GM12878 (cell line): Measurements from ENCODE around the gene FNDC8. TPM values are rescaled to one million over a fixed set of nuclear protein-coding genes. Genes with fewer than 3 reads are reported as not detected.
A peak's percentile ranks its signal among the peaks of the same experiment; 100 is the strongest.

Experiments
- BMI1 ChIP-seq: fragments of 450-650 bp; IDR thresholded peaks from 2 replicates; pipeline ENCODE4 v1.6.1; 2016; ENCODE audit warnings: mild to moderate bottlenecking, moderate library complexity, borderline replicate concordance
- BRCA1 ChIP-seq: IDR thresholded peaks from 2 replicates; pipeline ENCODE4 v1.6.1; 2011; ENCODE audit warnings: low read depth, low read length, improper control_type of control experiment
- CBX5 ChIP-seq: sonication (generic); IDR thresholded peaks from 2 replicates; pipeline ENCODE4 v1.6.1; 2016; ENCODE audit warnings: low read depth, moderate library complexity, mild to moderate bottlenecking, inconsistent platforms
- NR2C2 ChIP-seq: IDR thresholded peaks from 2 replicates; pipeline ENCODE4 v1.6.1; 2011; ENCODE audit warnings: borderline replicate concordance, low read depth; ENCODE audit not compliant: control insufficient read depth, insufficient read length
- NRF1 ChIP-seq: conservative IDR thresholded peaks from 2 replicates; pipeline ENCODE4 v1.6.1; 2011; ENCODE audit warnings: mild to moderate bottlenecking, low read depth, low read length, improper control_type of control experiment
- PRDM15 ChIP-seq: fragments of 450-650 bp; formaldehyde crosslinking; IDR thresholded peaks from 2 replicates; pipeline ENCODE4 v1.4.0; 2020; ENCODE audit warnings: mild to moderate bottlenecking, moderate library complexity
- RBBP5 ChIP-seq: fragments of 200-600 bp; sonication (generic); conservative IDR thresholded peaks from 2 replicates; pipeline ENCODE4 v1.6.1; 2016
- TAF1 ChIP-seq: IDR thresholded peaks from 2 replicates; pipeline ENCODE4 v1.6.1; 2011; ENCODE audit warnings: mild to moderate bottlenecking, low read depth, low read length, borderline replicate concordance
- USF2 ChIP-seq: IDR thresholded peaks from 2 replicates; pipeline ENCODE4 v1.6.1; 2011; ENCODE audit warnings: low read depth, low read length, improper control_type of control experiment, borderline replicate concordance
- WRNIP1 ChIP-seq: IDR thresholded peaks from 2 replicates; pipeline ENCODE4 v1.6.1; 2011; ENCODE audit warnings: low read depth, low read length, improper control_type of control experiment, borderline replicate concordance
- YBX1 ChIP-seq: fragments of 450-650 bp; IDR thresholded peaks from 2 replicates; pipeline ENCODE4 v1.6.1; 2016; ENCODE audit warnings: antibody characterized with exemption
- ZBTB4 ChIP-seq: fragments of 450-650 bp; formaldehyde crosslinking; IDR thresholded peaks from 2 replicates; pipeline ENCODE4 v1.4.0; 2022; ENCODE audit warnings: mild to moderate bottlenecking, moderate library complexity
- ZNF217 ChIP-seq: fragments of 450-650 bp; IDR thresholded peaks from 2 replicates; pipeline ENCODE4 v1.6.1; 2017; ENCODE audit warnings: antibody characterized with exemption, mild to moderate bottlenecking
- ZNF622 ChIP-seq: fragments of 450-650 bp; IDR thresholded peaks from 2 replicates; pipeline ENCODE4 v1.6.1; 2017; ENCODE audit warnings: mild to moderate bottlenecking, inconsistent platforms
- polyA plus RNA-seq, 11 experiments: library from polyadenylated mRNA; depleted of rRNA in 4 of 11; unstranded in 6 of 11; stranded (reverse) in 5 of 11; fragments of >200 nt; fragmentation: Nextera tagmentation in 4 of 11; fragmentation: Illumina TruSeq in 1 of 11; extraction: Ambion mirVana in 4 of 11; extraction: Trizol in 1 of 11; gene quantifications; 1 replicate in 1 of 11; 2 replicates in 10 of 11; pipeline versions ENCODE4 v1.2.1 to v1.2.3, GENCODE V29; 2011 to 2016; ENCODE audit warnings: inconsistent platforms in 2 of 11, missing spikeins in 2 of 11, low read depth in 1 of 11
- total RNA-seq, 4 experiments: library from RNA; depleted of rRNA in 3 of 4; stranded (reverse); fragments of >200 nt in 3 of 4; fragmentation: Illumina TruSeq in 1 of 4; extraction: Trizol in 1 of 4; gene quantifications; 2 replicates each; pipeline versions ENCODE4 v1.2.1 to v1.2.3, GENCODE V29; 2013 to 2021
- TF ChIP-seq, protein P1 (sequence below): fragments of 450-650 bp; IDR thresholded peaks from 2 replicates; pipeline ENCODE4 v1.6.1; 2017; ENCODE audit warnings: mild to moderate bottlenecking, moderate library complexity

The FNDC8 gene
- total and polyA plus RNA-seq, 10 of the 15 experiments (the other 5 are each of a cell fraction or from before 2014, with no cell fraction given), result 0.06 to 0.15 (median 0.11) TPM; not detected in 7

DNA sequence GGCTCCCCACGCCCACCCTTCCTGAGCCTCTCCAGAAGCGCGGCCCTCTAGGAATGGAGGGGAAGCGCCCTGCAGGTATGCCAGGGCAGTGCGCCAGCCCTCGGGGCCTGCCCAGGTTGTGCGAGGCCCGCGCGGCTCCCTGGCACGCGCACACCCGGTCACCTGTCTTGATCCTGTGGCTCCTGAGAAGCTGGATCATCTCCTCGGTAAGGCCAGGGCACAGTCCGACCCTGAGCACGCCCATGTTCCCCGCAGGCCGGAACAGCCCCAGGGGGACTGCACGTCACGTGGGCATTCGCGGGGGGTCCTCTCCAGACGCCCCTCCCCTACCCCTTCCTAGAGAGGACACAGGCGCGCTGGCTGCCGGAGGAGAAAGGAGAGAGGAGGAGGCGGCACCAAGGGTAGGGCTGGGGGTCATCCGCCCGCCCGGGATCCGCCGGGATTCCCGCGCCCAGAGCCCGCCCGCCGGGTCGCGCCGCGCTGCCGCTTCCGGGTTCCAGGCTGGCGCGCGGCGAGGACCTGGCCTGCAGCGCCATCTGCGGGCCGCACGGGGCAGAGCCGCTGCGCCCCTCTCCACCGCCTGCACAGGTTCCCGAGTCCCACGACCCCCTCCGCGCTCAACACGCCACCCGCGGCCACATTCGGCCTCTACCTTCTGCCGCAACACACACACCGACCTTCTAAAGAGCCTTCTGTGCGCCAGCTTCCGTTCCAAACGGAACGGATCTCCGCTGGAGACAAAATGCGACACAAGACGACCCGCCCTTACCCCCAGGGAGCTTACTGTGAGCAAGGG is 1.8 kb upstream of the FNDC8 start, which contains the start of gene RAD51D (continued):
- TF ChIP-seq, protein P1, sequence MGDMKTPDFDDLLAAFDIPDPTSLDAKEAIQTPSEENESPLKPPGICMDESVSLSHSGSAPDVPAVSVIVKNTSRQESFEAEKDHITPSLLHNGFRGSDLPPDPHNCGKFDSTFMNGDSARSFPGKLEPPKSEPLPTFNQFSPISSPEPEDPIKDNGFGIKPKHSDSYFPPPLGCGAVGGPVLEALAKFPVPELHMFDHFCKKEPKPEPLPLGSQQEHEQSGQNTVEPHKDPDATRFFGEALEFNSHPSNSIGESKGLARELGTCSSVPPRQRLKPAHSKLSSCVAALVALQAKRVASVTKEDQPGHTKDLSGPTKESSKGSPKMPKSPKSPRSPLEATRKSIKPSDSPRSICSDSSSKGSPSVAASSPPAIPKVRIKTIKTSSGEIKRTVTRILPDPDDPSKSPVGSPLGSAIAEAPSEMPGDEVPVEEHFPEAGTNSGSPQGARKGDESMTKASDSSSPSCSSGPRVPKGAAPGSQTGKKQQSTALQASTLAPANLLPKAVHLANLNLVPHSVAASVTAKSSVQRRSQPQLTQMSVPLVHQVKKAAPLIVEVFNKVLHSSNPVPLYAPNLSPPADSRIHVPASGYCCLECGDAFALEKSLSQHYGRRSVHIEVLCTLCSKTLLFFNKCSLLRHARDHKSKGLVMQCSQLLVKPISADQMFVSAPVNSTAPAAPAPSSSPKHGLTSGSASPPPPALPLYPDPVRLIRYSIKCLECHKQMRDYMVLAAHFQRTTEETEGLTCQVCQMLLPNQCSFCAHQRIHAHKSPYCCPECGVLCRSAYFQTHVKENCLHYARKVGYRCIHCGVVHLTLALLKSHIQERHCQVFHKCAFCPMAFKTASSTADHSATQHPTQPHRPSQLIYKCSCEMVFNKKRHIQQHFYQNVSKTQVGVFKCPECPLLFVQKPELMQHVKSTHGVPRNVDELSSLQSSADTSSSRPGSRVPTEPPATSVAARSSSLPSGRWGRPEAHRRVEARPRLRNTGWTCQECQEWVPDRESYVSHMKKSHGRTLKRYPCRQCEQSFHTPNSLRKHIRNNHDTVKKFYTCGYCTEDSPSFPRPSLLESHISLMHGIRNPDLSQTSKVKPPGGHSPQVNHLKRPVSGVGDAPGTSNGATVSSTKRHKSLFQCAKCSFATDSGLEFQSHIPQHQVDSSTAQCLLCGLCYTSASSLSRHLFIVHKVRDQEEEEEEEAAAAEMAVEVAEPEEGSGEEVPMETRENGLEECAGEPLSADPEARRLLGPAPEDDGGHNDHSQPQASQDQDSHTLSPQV, result peak; percentile 81
- TF ChIP-seq WRNIP1 (no peak), BRCA1 (peak; percentile 9; the same call in 1 of the 2 replicates), TAF1 (no peak; the same call in 1 of the 2 replicates), NR2C2 (no peak), BMI1 (no peak), ZNF217 (peak; percentile 70), CBX5 (no peak), YBX1 (no peak), ZBTB4 (CRISPR knock-in tag) (no peak), ZNF622 (no peak), USF2 (peak; percentile 70), PRDM15 (CRISPR knock-in tag) (no peak), NRF1 (no peak), RBBP5 (no peak)
